ENCODE results near the gene BCL7C.
"Not testable (repeated sequence)": the region's sequence is repeated elsewhere in the genome, so short reads cannot be mapped to it uniquely, and the experiment has no call there.

BCL7C gene

DNA sequence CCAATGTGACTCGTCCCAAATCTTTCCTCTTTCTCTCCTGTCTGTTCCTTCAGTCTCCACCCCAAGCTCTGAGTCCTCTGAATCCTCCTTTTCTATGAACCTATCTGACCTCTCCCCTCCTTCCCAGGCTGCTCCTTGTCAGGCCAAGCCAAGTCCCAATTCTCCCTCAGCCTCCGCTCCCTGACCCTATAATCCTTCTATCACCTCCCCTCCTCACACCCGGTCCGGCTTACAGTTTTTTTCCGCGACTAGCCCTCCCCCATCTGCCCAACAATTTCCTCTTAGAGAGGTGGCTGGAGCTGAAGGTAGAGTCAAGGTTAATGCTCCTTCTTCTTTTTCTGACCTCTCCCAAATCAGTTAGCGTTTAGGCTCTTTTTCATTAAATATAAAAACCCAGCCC lies 33.1 kb downstream of the BCL7C start:
- DNase-seq (ENCODE audit: low read depth) = not testable (repeated sequence)

- DNase-seq (ENCODE audit: low read depth) = no peak
These were observed 35.0 kb downstream of the BCL7C start for GRCh38 chr16:30858829-30859423.

- DNase-seq (ENCODE audit: low read depth) = no peak
These were observed 35.8 kb downstream of the BCL7C start for GRCh38 chr16:30858111-30858495.

GRCh38 chr16:30853758-30854157 lies 40.1 kb downstream of the BCL7C start:
- no peak for DNase-seq (ENCODE audit: low read depth)

GRCh38 chr16:30850246-30850645 lies 43.6 kb downstream of the BCL7C start:
- DNase-seq (ENCODE audit: low read depth) = no peak

GRCh38 chr16:30846649-30847402 lies 47.1 kb downstream of the BCL7C start:
- DNase-seq (ENCODE audit: low read depth) = no peak

GRCh38 chr16:30844671-30845449 lies 49.0 kb downstream of the BCL7C start:
- DNase-seq (ENCODE audit: low read depth) = peak; percentile 80

GRCh38 chr16:30844346-30844670 lies 49.6 kb downstream of the BCL7C start:
- DNase-seq (ENCODE audit: low read depth) = no peak

- no peak for DNase-seq (ENCODE audit: low read depth)
These were observed 50.4 kb downstream of the BCL7C start for GRCh38 chr16:30843501-30843900.

DNA sequence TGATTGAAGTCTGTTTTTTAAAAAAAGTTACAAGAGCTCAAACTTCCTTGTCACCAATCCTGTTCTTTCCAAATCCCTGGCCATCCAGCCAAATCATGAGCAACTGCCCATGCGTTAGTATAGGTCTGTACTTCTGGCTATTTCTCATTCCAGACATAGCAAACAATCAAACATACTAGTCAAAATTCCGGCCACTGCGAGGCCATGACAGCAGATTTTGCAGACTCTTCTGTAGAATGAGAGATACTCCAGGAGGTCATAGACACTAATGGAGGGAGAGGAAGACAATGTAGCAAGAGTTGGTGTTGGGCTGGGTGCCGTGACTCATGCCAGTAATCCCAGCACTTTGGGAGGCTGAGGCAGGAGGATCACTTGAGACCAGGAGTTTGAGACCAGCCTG lies 50.9 kb downstream of the BCL7C start:
- DNase-seq (ENCODE audit: low read depth) = no peak

GRCh38 chr16:30841332-30841731 lies 52.5 kb downstream of the BCL7C start:
- DNase-seq (ENCODE audit: low read depth) = no peak

GRCh38 chr16:30840611-30841010 lies 53.3 kb downstream of the BCL7C start:
- DNase-seq (ENCODE audit: low read depth) = no peak

DNA sequence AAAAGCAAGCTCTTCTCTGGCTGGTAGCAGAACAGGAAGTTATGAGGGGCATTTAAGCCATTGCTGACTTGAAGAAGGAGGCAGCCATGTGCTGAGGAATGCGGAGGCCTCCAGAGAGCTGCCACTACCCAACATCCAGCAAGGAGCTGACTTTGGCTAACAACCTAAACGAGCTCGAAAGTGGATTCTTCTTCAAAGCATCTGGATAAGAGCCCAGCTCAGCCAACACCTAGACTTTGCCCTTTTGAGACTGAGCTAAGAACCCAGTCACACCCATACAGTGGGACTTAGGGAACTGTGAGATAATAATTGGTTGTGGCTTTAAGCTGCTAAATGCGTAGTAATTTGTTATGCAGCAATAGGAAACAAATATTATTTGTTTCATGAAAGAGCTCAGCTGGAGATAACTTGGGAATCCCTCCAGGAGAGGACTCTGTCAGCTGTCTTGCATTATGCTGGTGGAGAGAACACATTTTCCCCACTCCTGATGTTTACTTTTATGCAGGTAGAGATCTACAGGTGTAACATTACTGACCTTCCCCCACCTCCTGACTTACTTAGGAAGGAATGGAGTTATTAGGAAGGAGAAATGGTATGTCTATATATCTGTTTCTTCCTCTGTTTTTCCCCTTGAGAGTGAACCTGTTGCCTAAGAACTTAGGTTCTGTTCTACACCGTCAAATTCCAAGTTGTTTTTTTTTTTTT lies 54.2 kb downstream of the BCL7C start:
- DNase-seq (ENCODE audit: low read depth) = no peak

DNA sequence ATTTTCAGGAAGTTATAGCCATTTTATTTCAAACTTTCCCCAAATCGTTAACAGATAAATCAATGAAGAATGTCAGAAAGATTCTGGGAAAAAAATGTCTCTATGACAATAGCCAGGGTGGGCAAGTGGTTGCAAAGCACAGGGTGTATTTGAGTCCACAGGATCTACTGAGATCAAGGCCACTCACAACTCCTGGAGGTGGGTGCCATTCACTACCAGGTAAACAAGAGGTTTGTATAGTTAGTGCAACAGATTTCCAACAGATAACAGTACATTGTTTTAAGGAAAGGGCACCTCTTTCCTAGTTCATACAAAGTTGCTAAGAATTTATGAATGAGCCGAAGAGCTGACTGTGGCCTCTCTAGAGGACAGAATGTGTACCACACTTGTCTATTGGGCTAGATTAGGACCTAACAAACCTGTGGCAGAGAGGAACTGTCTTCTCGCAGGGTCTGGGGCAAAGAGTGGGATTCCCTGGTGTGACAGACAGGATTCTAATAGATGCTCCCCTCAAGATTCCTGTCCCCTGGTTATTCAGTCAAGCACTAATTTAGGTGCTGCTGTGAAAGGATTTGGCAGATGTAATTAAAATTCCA lies 54.9 kb downstream of the BCL7C start:
- no peak for DNase-seq (ENCODE audit: low read depth)

DNA sequence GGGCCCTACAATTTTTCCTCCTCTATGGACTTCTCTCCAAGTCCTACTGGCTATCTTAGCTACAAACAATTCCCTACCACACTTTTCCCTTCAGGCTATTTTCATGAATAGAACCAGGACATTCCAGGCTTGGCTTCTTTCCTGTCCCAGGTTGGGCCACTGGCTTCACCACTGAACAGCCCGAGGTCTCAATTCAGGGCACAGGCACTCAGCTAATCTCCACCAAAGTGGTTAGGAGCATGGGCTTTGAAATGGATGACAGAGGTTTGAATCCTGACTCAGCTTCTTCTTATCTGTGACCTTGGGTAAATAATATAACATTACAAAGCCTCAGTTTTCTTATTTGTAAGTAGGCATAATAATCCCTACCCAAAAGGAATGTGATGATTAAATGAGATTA lies 56.0 kb downstream of the BCL7C start:
- no peak for DNase-seq (ENCODE audit: low read depth)
